NCI-H1694 (cell line): ENCODE data around the gene ST6GALNAC1.
"Not testable (repeated sequence)": the region's sequence is repeated elsewhere in the genome, so short reads cannot be mapped to it uniquely, and the experiment has no call there.

Experiments
- DNase-seq: peaks from one replicate; lab custom pipeline; 2025; lab: John Stamatoyannopoulos, UW

The ST6GALNAC1 gene

DNA sequence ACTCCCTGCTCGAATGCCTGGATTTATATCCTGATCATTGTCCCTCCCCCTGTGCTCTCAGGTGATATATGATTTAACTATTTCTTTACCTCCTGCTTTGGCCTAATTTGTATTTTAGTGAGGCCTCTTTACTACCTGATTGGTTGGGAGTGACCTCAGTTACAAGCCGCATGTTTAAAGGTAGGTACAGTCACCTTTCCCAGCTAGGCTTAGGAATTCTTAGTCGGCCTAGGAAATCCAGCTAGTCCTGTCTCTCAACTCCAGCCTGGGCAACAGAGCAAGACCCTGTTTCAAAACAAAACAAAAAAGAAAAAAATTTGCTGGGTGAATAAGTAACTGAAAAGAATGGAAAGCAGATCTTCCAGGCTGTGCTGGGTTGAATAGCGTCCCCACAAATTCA is 31.1 kb downstream of the ST6GALNAC1 start:
- no peak for DNase-seq

- DNase-seq = no peak
These were observed 31.8 kb downstream of the ST6GALNAC1 start for GRCh38 chr17:76611758-76612157.

GRCh38 chr17:76611080-76611749 is 32.3 kb downstream of the ST6GALNAC1 start:
- DNase-seq = not testable (repeated sequence)

DNA sequence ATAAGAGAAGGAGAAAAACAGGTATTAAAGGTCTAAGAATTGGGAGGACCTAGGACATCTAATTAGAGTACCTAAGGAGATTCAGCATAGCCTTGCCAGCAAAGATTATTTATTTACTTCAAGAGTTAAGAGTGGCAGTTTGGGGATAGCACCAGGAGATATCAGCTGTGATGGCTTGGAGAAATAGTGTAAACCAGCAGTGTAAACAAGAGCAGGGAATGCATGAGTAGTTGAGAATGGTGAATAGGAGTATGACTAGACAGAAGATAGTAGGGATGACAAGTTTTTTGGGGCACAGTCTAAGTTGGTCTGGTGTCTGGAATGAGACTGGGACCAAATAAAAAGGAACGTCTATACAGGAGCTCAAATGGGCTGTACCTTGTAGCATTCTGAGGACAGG is 36.9 kb downstream of the ST6GALNAC1 start:
- DNase-seq = not testable (repeated sequence)

- no peak for DNase-seq
These were observed 42.5 kb downstream of the ST6GALNAC1 start for GRCh38 chr17:76601065-76601464.

DNA sequence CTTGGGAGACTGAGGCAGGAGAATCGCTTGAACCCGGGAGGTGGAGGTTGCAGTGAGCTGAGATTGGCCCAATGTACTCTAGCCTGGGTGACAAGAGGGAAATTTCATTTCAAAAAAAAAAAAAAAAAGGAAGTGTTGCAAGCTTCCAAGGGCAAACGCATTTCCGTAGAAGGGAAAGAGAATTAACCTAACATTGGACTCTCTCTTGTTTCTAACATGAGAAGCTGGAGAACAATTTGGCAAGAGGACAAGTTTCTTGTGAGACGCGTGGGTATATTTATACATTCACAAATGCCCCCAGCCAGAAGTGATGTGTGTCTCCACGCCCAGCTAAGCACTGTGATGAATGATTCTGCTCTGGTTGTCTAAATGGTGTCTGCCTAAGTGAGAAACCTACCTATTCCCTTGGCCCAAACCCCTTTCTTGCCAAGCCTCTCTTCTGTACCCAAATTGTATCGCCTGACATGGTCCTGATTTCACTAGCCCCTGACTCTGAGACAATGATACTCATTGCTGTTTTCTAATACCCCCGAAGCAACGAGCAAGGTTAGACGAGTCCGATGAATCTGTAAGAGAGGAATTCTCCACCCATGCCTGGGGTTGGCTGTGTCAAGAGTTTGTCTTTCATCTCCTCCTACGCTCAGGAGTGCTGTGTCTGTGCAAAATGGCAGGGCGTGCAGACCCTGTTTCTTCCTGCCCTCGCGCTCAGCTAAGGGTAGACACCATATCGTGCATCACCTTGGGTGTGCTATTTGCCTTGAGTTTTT is 43.7 kb downstream of the ST6GALNAC1 start:
- DNase-seq = no peak

GRCh38 chr17:76598004-76598439 is 45.5 kb downstream of the ST6GALNAC1 start:
- DNase-seq = no peak

DNA sequence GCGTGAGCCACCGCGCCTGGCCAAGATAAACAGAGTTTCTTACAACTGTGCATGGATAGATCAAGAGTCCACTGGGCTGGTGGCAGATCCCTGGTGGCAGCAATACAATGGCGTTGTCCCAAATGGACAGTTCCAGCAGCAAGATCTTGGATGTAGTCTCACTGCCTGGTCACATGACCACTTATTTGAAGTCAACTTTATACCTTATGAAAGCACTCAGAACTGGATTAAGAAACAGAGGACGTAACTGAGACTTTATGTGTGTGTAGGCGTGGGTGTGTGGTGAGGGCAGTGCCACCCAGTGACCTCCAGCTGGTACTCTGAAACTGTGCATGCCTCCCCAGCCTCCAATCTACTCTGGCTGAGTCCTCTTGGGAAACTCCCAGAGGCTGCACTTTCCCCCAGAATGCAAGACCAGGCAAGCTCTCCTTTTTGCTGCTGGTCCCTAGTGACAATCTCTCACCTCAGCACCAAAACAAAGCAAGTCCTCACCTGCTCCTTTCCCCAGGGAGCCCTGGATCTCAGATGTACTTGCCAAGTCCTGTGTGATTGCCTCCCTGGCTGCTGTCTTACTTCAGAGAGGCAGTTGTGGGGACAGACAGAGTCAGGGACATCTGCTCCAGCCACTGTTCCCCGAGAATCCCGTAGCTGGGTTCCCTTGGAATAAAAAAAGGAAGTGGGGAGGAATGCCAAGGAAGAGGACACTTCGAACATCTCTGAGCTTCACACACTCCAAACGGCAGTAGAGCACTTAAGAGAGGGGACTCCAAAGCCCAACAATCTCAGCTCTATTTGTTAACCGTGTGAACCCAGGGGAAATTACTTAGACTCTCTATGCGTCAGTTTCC is 46.2 kb downstream of the ST6GALNAC1 start:
- DNase-seq = peak; percentile 38

DNA sequence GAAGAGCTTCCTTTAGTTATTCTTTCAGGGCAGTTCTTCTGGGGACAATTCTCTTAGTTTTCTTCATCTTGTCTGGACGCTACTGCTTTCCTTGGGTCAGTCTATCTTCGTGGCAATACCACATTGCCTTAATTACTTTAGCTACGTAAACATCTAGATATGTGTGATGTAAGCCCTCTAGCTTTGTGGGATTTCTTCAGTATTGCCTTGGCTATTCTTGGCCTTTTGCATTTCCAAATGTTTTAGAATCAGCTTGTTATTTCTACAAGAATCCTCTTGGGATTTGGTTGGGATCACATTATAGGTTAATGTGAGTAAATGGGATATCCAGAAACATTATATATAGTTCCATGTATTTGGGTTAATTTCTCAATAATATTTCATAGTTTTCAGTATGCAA is 48.9 kb downstream of the ST6GALNAC1 start:
- DNase-seq = no peak

GRCh38 chr17:76593959-76594358 is 49.6 kb downstream of the ST6GALNAC1 start:
- DNase-seq = no peak

GRCh38 chr17:76593384-76593826 is 50.2 kb downstream of the ST6GALNAC1 start:
- DNase-seq = peak; percentile 75

- no peak for DNase-seq
These were observed 55.4 kb downstream of the ST6GALNAC1 start for GRCh38 chr17:76588182-76588581.

DNA sequence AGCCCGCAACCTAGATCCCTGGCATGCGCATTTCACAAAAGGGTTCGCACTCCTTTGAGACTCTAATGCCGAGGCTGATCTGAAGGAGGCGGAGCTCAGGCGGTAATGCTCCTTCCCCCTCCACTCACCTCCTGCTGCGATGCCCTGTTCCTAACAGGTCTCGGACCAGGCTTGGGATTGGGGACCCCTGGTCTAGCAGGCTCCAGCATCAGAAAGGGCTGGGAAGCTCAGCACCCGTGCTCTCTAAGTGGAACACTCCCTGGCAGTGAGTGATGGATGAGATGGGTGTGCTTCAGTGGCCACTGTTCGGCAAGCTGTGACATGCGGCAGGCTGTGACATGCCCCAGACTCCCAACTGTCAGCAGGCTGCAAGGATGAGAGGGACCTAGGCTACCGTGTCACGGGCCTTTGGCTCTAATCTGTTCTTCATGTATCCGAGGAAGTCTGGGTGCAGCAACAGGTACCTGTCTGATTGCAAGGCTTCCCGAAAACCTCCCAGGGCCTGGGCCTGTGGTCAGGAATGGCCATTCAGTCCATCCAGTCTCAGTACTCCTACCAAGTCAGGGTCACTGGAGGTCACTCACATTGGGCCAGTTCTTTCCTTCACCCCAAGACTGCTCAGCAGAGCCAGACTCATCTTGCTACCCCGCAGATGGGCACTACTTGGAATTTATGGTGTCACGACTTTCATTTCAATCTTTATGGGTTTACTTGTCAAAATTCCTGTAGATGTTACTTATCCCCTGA is 56.6 kb downstream of the ST6GALNAC1 start:
- peak; percentile 75 for DNase-seq

GRCh38 chr17:76585649-76586593 is 57.6 kb downstream of the ST6GALNAC1 start, which contains the start of gene ST6GALNAC2:
Gene ST6GALNAC2 (minus strand): TSS chr17:76585860. CDS start chr17:76585808, 52 bp downstream.
- DNase-seq = no peak

DNA sequence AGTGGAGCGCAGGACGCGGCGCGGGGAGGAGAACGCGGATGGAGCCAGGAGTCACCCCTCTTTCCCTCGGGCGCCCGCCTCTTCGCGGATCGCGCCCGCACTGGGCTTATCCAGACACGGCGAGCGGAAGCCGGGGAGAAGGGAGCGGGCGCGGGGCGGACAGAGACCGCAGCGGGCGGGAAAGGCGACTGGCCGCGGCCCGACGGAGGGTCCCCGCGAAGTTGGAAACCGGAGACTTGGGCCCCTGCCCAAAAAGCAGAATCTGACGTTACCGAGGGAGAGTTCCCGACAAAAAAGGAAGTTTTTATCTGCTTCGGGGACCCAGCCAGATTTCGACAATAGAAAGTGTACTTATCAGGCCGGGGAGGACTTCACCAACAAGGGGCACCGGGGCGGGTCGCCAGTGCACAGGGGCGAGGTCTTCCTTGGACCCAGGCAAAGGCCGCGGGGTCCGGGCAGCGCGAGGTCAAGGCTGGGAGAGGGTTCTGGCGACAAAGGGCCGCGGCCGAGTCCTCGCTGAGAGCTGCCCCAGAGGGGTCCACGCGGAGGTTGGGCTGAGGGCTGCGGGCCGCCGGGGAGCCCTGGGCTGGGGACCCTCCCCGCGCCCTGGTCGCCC is 58.4 kb downstream of the ST6GALNAC1 start:
- DNase-seq = no peak

DNA sequence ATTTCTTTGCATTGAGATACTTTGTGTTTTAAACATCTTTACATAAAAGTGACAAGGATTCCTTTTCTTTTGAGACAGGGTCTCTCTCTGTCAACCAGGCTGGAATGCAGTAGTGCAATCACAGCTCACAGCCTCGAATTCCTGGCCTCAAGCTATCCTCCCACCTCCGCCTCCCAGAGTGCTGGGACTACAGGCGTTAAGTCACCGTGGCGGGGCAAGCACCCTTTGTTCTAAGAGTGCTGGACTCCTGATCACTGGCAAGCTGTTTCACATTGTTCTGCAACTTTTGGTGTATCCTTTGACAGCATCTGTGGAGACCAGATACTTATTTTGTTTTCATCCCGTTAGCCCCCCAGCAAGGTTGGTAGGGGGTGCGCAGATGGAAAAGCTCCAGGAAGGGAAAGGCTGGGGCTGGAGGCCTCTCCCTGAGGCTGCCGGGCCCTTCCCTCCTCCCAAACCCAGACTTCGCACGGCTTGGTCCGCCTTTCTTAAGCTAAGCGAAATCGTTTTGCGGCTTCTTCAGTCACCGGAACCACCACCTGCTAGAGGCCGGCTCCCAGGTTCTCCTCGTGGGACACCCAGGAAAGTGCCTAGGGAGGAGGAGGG is 59.0 kb downstream of the ST6GALNAC1 start:
- DNase-seq = no peak

DNA sequence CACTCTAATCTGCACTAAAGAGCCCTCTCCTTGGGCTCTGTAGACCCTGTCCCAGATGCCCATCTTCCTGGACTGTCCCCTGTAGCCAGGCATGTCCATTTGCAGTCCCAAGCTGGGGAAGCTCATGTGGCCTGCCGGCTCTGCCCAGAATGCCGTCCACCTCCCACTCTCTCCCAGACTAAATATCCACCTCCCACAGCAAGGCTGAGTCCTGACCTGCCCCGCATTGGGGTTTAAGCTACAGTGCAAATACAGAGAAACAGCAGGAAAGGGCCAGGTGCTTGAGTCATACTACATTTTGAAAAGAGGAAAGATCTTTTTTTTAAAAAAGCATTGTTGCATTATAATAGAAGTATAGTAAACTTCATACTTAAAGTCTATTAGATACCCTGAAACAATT is 60.9 kb downstream of the ST6GALNAC1 start:
- no peak for DNase-seq

DNA sequence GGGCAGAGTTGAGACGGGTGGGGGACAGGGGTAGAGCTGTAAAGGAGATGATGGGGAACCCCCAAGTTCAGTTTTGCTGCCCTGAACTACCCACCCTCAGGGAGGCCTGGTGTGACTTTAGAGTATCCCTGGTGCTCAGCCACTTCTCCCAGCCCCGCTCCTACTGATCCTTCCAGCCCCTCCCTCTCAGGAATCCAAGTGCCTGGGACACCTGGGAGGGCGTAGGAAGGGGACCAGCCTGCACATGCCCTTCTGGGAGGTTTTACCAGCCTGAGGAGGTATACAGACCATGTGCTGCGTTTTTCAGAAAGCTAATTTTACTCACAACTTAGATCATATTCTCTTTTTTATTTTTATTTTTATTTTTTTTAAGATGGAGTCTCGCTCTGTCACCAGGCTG is 62.0 kb downstream of the ST6GALNAC1 start:
- DNase-seq = no peak

DNA sequence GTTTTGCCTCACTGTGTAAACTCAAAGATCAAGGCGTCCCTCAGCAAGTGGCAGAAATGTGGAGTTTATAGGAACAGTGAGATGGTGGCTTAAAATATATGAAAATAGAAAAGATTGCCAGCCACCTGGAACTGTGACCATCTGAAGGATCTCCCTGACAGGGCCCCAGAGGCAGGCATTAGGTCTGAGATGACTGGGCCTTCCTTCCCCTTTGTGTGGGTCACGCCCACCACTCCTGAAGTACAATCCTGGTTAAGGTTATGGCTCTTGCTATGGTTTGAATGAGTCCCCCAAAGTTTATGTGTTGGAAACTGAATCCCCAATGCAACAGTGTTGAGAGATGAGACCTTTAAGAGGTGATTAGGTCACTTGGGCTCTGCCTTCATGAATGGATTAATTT is 64.3 kb downstream of the ST6GALNAC1 start:
- no peak for DNase-seq

GRCh38 chr17:76578376-76578775 is 65.2 kb downstream of the ST6GALNAC1 start:
- DNase-seq = no peak
